Measurements from ENCODE around the gene CDK19.

Gene CDK19

GRCh38 chr6:110681543-110682459 is 133.5 kb downstream of the CDK19 start:
- no peaks in the 10 kb centered on the region for H3K9me3 ChIP-seq (ENCODE audit: insufficient read depth, low read depth, low read length)
- H3K36me3 ChIP-seq (ENCODE audit: insufficient read depth, low read length) = no peaks in the 10 kb centered on the region
- 84% methylated on average over 4 of the region's 4 CpGs for WGBS
- H3K27ac ChIP-seq (ENCODE audit: low read depth, low read length) = no peak overlapping the region
- H3K4me3 ChIP-seq (ENCODE audit: low read length) = no peak overlapping the region
- no peaks in the 10 kb centered on the region for H3K4me1 ChIP-seq (ENCODE audit: insufficient read depth, low read length)
- no peak overlapping the region for H3K9ac ChIP-seq (ENCODE audit: low read depth, low read length)
- H3K27me3 ChIP-seq (ENCODE audit: insufficient read depth, low read length) = no peaks in the 10 kb centered on the region

DNA sequence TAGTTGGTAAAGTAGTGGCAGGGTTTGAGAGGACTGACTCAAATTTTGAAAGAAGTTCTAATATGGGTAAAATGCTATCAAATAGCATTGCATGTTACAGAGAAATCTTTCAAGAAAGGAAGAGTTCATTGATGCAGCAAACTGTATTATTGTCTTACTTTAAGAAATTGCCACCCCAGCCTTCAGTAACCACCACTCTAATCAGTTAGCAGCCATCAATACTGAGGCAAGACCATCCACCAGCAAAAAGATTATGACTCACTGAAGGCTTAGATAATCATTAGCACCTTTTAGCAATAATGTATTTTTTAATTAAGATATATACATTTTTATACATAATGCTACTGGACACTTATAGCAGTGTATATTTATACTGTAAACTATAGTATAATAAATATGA is 138.9 kb downstream of the CDK19 start:
- Histone ChIP-seq H3K4me1 (ENCODE audit: insufficient read depth, low read length) (no peaks in the 10 kb centered on the region), H3K27ac (ENCODE audit: low read depth, low read length) (no peak overlapping the region)

GRCh38 chr6:110674096-110674495 is 141.2 kb downstream of the CDK19 start:
- Histone ChIP-seq H3K27ac (ENCODE audit: low read depth, low read length) (no peak overlapping the region), H3K27me3 (ENCODE audit: insufficient read depth, low read length) (no peaks in the 10 kb centered on the region), H3K9ac (ENCODE audit: low read depth, low read length) (no peak overlapping the region), H3K9me3 (ENCODE audit: insufficient read depth, low read depth, low read length) (no peaks in the 10 kb centered on the region), H3K4me3 (ENCODE audit: low read length) (no peak overlapping the region), H3K36me3 (ENCODE audit: insufficient read depth, low read length) (0 out of 2 replicates have a peak, but pooled peaks cover 5% of the 10 kb centered on the region), H3K4me1 (ENCODE audit: insufficient read depth, low read length) (no peaks in the 10 kb centered on the region)
- 75% methylated on average over 1 of the region's 1 CpG for WGBS

More for the DNA sequence above, 138.9 kb downstream of the CDK19 start:
- Histone ChIP-seq H3K9ac (ENCODE audit: low read depth, low read length) (no peak overlapping the region), H3K9me3 (ENCODE audit: insufficient read depth, low read depth, low read length) (no peaks in the 10 kb centered on the region), H3K27me3 (ENCODE audit: insufficient read depth, low read length) (no peaks in the 10 kb centered on the region), H3K4me3 (ENCODE audit: low read length) (no peak overlapping the region), H3K36me3 (ENCODE audit: insufficient read depth, low read length) (no peaks in the 10 kb centered on the region)

DNA sequence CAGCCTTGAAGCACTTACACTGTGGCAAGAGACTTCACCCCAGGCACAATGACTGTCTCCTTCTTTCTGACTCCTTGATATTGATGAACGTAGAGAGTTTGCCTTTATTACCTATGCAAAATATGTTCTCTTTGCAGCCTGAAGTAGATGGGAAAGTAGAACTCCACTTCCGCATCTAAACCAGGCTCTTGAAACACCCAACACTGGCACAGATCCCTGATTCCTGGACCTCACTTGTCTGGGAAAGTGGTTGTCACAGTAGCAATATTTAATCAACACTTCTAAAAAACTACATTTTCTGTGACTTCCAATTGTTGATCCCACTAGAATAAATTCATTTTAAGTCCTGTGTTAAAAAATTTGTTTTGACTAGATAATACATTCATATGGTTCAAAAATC is 143.1 kb downstream of the CDK19 start:
- Histone ChIP-seq H3K4me1 (ENCODE audit: insufficient read depth, low read length) (no peaks in the 10 kb centered on the region), H3K4me3 (ENCODE audit: low read length) (no peak overlapping the region), H3K36me3 (ENCODE audit: insufficient read depth, low read length) (peaks cover 9% of the 10 kb centered on the region; the same call in 1 of the 2 replicates), H3K9me3 (ENCODE audit: insufficient read depth, low read depth, low read length) (no peaks in the 10 kb centered on the region), H3K9ac (ENCODE audit: low read depth, low read length) (no peak overlapping the region), H3K27ac (ENCODE audit: low read depth, low read length) (no peak overlapping the region), H3K27me3 (ENCODE audit: insufficient read depth, low read length) (no peaks in the 10 kb centered on the region)
- WGBS = 93% methylated on average over 2 of the region's 2 CpGs

DNA sequence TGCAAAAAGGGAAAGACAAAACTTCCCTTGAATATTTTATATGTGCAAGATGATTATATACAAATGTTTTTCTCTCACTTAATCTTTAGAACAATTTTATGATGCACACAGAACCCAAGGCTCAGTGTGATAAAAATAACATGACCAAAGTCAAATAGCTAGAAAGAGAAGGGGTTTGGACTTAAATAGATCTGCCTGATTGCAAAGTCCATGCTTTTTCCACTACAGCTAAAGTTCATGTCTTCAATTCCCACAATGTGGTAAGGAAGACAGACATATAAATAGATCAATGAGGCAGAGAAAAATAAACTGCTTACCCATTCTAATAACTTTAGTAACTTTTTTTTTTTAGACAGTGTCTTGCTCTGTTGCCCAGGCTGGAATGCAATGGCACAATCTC is 143.8 kb downstream of the CDK19 start:
- no peak overlapping the region for H3K9ac ChIP-seq (ENCODE audit: low read depth, low read length)
- H3K4me1 ChIP-seq (ENCODE audit: insufficient read depth, low read length) = no peaks in the 10 kb centered on the region
- no peak overlapping the region for H3K4me3 ChIP-seq (ENCODE audit: low read length)
- no peak overlapping the region for H3K27ac ChIP-seq (ENCODE audit: low read depth, low read length)
- H3K36me3 ChIP-seq (ENCODE audit: insufficient read depth, low read length) = peaks cover 11% of the 10 kb centered on the region; the same call in 1 of the 2 replicates
- no peaks in the 10 kb centered on the region for H3K27me3 ChIP-seq (ENCODE audit: insufficient read depth, low read length)
- H3K9me3 ChIP-seq (ENCODE audit: insufficient read depth, low read depth, low read length) = no peaks in the 10 kb centered on the region

DNA sequence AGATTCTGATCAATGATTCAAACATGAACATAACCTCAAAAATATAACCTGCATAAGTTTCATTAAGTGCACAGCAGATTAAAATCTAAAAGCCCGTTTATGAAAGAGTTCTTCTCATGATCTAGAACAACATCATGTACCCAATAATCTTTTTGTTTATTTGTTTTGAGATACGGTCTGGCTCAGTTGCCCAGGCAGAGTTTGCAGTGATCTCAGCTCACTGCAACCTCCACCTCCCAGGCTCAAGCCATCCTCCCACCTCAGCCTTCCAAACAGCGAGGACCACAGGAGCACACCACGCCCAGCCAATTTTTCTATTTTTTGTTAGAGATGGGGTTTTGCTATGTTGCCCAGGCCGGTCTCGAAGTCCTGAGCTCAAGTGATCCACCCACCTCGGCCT is 149.7 kb downstream of the CDK19 start:
- H3K4me3 ChIP-seq (ENCODE audit: low read length) = no peak overlapping the region
- H3K27ac ChIP-seq (ENCODE audit: low read depth, low read length) = no peak overlapping the region
- H3K4me1 ChIP-seq (ENCODE audit: insufficient read depth, low read length) = no peaks in the 10 kb centered on the region
- no peaks in the 10 kb centered on the region for H3K27me3 ChIP-seq (ENCODE audit: insufficient read depth, low read length)
- WGBS = 98% methylated on average over 7 of the region's 7 CpGs
- peaks cover 5% of the 10 kb centered on the region for H3K9me3 ChIP-seq (ENCODE audit: insufficient read depth, low read depth, low read length)
- no peak overlapping the region for H3K9ac ChIP-seq (ENCODE audit: low read depth, low read length)
- peaks cover 13% of the 10 kb centered on the region; the same call in 1 of the 2 replicates for H3K36me3 ChIP-seq (ENCODE audit: insufficient read depth, low read length)

GRCh38 chr6:110664933-110665332 is 150.3 kb downstream of the CDK19 start:
- H3K4me3 ChIP-seq (ENCODE audit: low read length) = no peak overlapping the region
- no peaks in the 10 kb centered on the region for H3K4me1 ChIP-seq (ENCODE audit: insufficient read depth, low read length)
- 92% methylated on average over 1 of the region's 1 CpG for WGBS
- H3K27ac ChIP-seq (ENCODE audit: low read depth, low read length) = no peak overlapping the region
- no peak overlapping the region for H3K9ac ChIP-seq (ENCODE audit: low read depth, low read length)
- no peaks in the 10 kb centered on the region for H3K27me3 ChIP-seq (ENCODE audit: insufficient read depth, low read length)
- peaks cover 9% of the 10 kb centered on the region for H3K9me3 ChIP-seq (ENCODE audit: insufficient read depth, low read depth, low read length)
- H3K36me3 ChIP-seq (ENCODE audit: insufficient read depth, low read length) = peaks cover 13% of the 10 kb centered on the region; the same call in 1 of the 2 replicates

DNA sequence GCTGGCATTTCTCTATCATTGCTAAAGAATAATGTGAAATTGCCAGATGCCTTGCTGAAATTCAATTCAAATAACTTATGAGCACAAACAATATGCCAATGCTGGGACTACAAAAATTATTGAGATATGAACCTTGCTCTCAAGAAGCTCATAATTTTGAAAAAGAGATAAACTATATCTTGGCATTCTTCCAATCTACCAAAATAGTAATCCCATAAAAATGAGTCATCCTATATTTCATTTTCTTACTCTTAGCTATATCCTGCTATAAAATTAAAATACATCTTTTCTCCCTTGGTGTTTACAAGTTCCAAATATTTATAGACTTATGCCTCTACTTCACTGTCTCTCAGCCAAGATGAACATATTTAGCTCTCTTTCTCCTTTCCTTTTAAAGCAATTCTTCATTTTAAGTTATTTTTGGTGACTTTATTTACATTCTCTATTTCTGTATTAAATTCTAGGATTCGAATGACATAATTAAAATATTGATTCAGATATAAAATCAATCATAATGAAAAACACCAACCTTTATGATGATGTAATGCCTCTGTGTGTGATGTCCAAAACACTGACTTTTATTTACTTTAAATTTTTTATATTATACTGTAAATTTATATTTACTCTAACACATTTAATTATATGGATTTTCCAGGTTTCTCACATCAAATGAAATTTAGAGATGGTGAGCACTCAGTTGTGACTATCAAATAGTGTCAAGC is 152.6 kb downstream of the CDK19 start:
- WGBS = no CpG with 5 or more reads among the region's 1 CpG
- no peak overlapping the region for H3K9ac ChIP-seq (ENCODE audit: low read depth, low read length)
- H3K4me1 ChIP-seq (ENCODE audit: insufficient read depth, low read length) = no peaks in the 10 kb centered on the region
- no peaks in the 10 kb centered on the region for H3K27me3 ChIP-seq (ENCODE audit: insufficient read depth, low read length)
- H3K9me3 ChIP-seq (ENCODE audit: insufficient read depth, low read depth, low read length) = peaks cover 9% of the 10 kb centered on the region
- peaks cover 6% of the 10 kb centered on the region; the same call in 1 of the 2 replicates for H3K36me3 ChIP-seq (ENCODE audit: insufficient read depth, low read length)
- H3K4me3 ChIP-seq (ENCODE audit: low read length) = no peak overlapping the region
- no peak overlapping the region for H3K27ac ChIP-seq (ENCODE audit: low read depth, low read length)

- Histone ChIP-seq H3K36me3 (ENCODE audit: insufficient read depth, low read length) (0 out of 2 replicates have a peak, but pooled peaks cover 2% of the 10 kb centered on the region), H3K9ac (ENCODE audit: low read depth, low read length) (no peak overlapping the region), H3K9me3 (ENCODE audit: insufficient read depth, low read depth, low read length) (peaks cover 9% of the 10 kb centered on the region), H3K4me1 (ENCODE audit: insufficient read depth, low read length) (peaks cover 9% of the 10 kb centered on the region), H3K27me3 (ENCODE audit: insufficient read depth, low read length) (no peaks in the 10 kb centered on the region), H3K27ac (ENCODE audit: low read depth, low read length) (no peak overlapping the region), H3K4me3 (ENCODE audit: low read length) (no peak overlapping the region)
- WGBS = 100% methylated on average over 2 of the region's 2 CpGs
Observed at GRCh38 chr6:110661414-110661813, 153.9 kb downstream of the CDK19 start.

DNA sequence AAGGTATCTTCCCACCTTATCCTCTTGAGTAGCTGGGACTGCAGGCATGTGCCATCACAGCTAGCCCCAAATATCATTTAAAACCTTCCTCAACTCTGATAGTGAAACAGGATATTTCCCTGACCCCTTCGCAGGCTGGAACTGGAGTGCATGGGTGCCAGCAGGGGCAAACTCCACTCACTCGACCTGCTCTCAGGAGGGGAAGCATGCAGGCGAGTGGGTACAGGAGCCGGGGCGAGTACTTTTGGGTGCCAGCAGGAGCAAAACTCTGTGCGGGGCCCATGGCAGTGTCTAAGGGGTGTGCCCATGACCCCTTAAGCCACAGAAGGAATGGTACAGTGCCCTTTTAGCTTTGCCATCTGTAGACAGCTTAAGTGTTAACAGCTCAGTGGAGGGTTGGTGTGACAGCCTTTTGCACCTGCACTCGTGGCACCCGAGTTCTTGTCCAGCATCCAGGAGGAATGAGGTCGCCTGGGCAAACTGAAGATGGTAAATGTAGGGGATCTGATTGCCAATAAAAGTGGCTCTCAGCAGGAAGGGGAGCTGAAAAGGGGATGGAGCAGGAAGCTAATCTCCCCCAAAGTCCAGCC is 155.1 kb downstream of the CDK19 start:
- no peak overlapping the region for H3K9ac ChIP-seq (ENCODE audit: low read depth, low read length)
- H3K36me3 ChIP-seq (ENCODE audit: insufficient read depth, low read length) = 0 out of 2 replicates have a peak, but pooled peaks cover 2% of the 10 kb centered on the region
- WGBS = 95% methylated on average over 9 of the region's 9 CpGs
- no peak overlapping the region for H3K4me3 ChIP-seq (ENCODE audit: low read length)
- H3K9me3 ChIP-seq (ENCODE audit: insufficient read depth, low read depth, low read length) = peaks cover 9% of the 10 kb centered on the region
- peaks cover 15% of the 10 kb centered on the region for H3K4me1 ChIP-seq (ENCODE audit: insufficient read depth, low read length)
- no peak overlapping the region for H3K27ac ChIP-seq (ENCODE audit: low read depth, low read length)
- H3K27me3 ChIP-seq (ENCODE audit: insufficient read depth, low read length) = no peaks in the 10 kb centered on the region

Data from HUES64 (cell line).